Activated naive CD8-positive, alpha-beta T cell treated with anti-CD3 and anti-CD28 coated beads for 36 hours (primary cell): ENCODE measurements around the gene FAM234A. TPM values are rescaled to one million over a fixed set of nuclear protein-coding genes. Genes with fewer than 3 reads are reported as not detected.
"Not testable (repeated sequence)": the region's sequence is repeated elsewhere in the genome, so short reads cannot be mapped to it uniquely, and the experiment has no call there.

ENCODE experiments used
- DNase-seq: peaks from one replicate; pipeline ENCODE4 v3.0.0; 2021
- H3K27ac Mint-ChIP-seq: one replicate; pipeline ENCODE4 v1.8.0; 2022; ENCODE audit warnings: mild to moderate bottlenecking, moderate library complexity, mixed read lengths
- H3K27me3 Mint-ChIP-seq: one replicate; pipeline ENCODE4 v1.8.0; 2022; ENCODE audit warnings: mild to moderate bottlenecking, mixed read lengths
- H3K36me3 Mint-ChIP-seq: one replicate; pipeline ENCODE4 v1.8.0; 2021; ENCODE audit warnings: mild to moderate bottlenecking, mixed read lengths
- H3K4me1 Mint-ChIP-seq: one replicate; pipeline ENCODE4 v1.8.0; 2021; ENCODE audit warnings: mixed read lengths
- H3K4me3 Mint-ChIP-seq: one replicate; pipeline ENCODE4 v1.8.0; 2022; ENCODE audit warnings: mild to moderate bottlenecking, moderate library complexity, mixed read lengths
- H3K9me3 Mint-ChIP-seq: one replicate; pipeline ENCODE4 v1.8.0; 2022; ENCODE audit warnings: mixed read lengths
- total RNA-seq, 2 experiments: library from RNA; stranded (reverse); gene quantifications; one replicate each; pipeline ENCODE4 v1.2.3, GENCODE V29; 2021

The FAM234A gene
- total RNA-seq, 2 experiments from 2014 or later = 20.9 to 24.1 TPM

GRCh38 chr16:265711-266110, 31.1 kb downstream of the FAM234A start:
- no peak for DNase-seq
- H3K4me3 Mint-ChIP-seq = no peak overlapping the region

GRCh38 chr16:266258-267164, 31.9 kb downstream of the FAM234A start:
- Mint-ChIP-seq H3K36me3 (peaks cover 2% of the 10 kb centered on the region), H3K27ac (no peak overlapping the region), H3K4me3 (no peak overlapping the region), H3K27me3 (no peaks in the 10 kb centered on the region), H3K4me1 (no peaks in the 10 kb centered on the region), H3K9me3 (no peaks in the 10 kb centered on the region)
- no peak for DNase-seq

More at GRCh38 chr16:265711-266110, 31.1 kb downstream of the FAM234A start:
- Mint-ChIP-seq H3K27ac (no peak overlapping the region), H3K4me1 (no peaks in the 10 kb centered on the region), H3K27me3 (no peaks in the 10 kb centered on the region), H3K36me3 (peaks cover 2% of the 10 kb centered on the region), H3K9me3 (no peaks in the 10 kb centered on the region)

- H3K9me3 Mint-ChIP-seq, H3K4me1 Mint-ChIP-seq, H3K36me3 Mint-ChIP-seq, H3K27me3 Mint-ChIP-seq, H3K27ac Mint-ChIP-seq, DNase-seq, H3K4me3 Mint-ChIP-seq: not testable (repeated sequence)
Measured at GRCh38 chr16:267562-267961, 32.9 kb downstream of the FAM234A start.

GRCh38 chr16:268141-269053, 33.8 kb downstream of the FAM234A start:
- no peak overlapping the region for H3K4me3 Mint-ChIP-seq
- no peak overlapping the region for H3K27ac Mint-ChIP-seq
- no peaks in the 10 kb centered on the region for H3K36me3 Mint-ChIP-seq
- DNase-seq = no peak
- H3K4me1 Mint-ChIP-seq = no peaks in the 10 kb centered on the region
- peaks cover 5% of the 10 kb centered on the region for H3K27me3 Mint-ChIP-seq
- H3K9me3 Mint-ChIP-seq = no peaks in the 10 kb centered on the region

- no peaks in the 10 kb centered on the region for H3K4me1 Mint-ChIP-seq
Measured at GRCh38 chr16:269061-269796, 34.6 kb downstream of the FAM234A start.

GRCh38 chr16:270381-271255, 36.0 kb downstream of the FAM234A start:
- H3K27me3 Mint-ChIP-seq = peaks cover 12% of the 10 kb centered on the region
- no peaks in the 10 kb centered on the region for H3K36me3 Mint-ChIP-seq
- no peak for DNase-seq
- no peak overlapping the region for H3K27ac Mint-ChIP-seq
- no peaks in the 10 kb centered on the region for H3K4me1 Mint-ChIP-seq
- H3K4me3 Mint-ChIP-seq = no peak overlapping the region
- no peaks in the 10 kb centered on the region for H3K9me3 Mint-ChIP-seq

More at GRCh38 chr16:269061-269796, 34.6 kb downstream of the FAM234A start:
- Mint-ChIP-seq H3K4me3 (no peak overlapping the region), H3K27me3 (peaks cover 5% of the 10 kb centered on the region), H3K36me3 (no peaks in the 10 kb centered on the region), H3K9me3 (no peaks in the 10 kb centered on the region), H3K27ac (no peak overlapping the region)
- DNase-seq = no peak

- H3K36me3 Mint-ChIP-seq = no peaks in the 10 kb centered on the region
- no peak overlapping the region for H3K4me3 Mint-ChIP-seq
- peaks cover 26% of the 10 kb centered on the region for H3K27me3 Mint-ChIP-seq
- no peaks in the 10 kb centered on the region for H3K4me1 Mint-ChIP-seq
- H3K27ac Mint-ChIP-seq = no peak overlapping the region
- no peaks in the 10 kb centered on the region for H3K9me3 Mint-ChIP-seq
- no peak for DNase-seq
Measured at GRCh38 chr16:272633-273546, 38.3 kb downstream of the FAM234A start.

GRCh38 chr16:273547-274421, 39.2 kb downstream of the FAM234A start:
- no peak for DNase-seq
- H3K9me3 Mint-ChIP-seq = no peaks in the 10 kb centered on the region
- no peaks in the 10 kb centered on the region for H3K36me3 Mint-ChIP-seq
- H3K4me3 Mint-ChIP-seq = no peak overlapping the region
- peaks cover 1% of the 10 kb centered on the region for H3K4me1 Mint-ChIP-seq
- peaks cover 31% of the 10 kb centered on the region for H3K27me3 Mint-ChIP-seq
- no peak overlapping the region for H3K27ac Mint-ChIP-seq

- peaks cover 4% of the 10 kb centered on the region for H3K4me1 Mint-ChIP-seq
- no peak overlapping the region for H3K27ac Mint-ChIP-seq
- no peaks in the 10 kb centered on the region for H3K36me3 Mint-ChIP-seq
- no peaks in the 10 kb centered on the region for H3K9me3 Mint-ChIP-seq
- peaks cover 37% of the 10 kb centered on the region for H3K27me3 Mint-ChIP-seq
- DNase-seq = peak; percentile 29
- no peak overlapping the region for H3K4me3 Mint-ChIP-seq
Measured at GRCh38 chr16:275041-275641, 40.5 kb downstream of the FAM234A start.

GRCh38 chr16:275786-276232, 41.2 kb downstream of the FAM234A start, which contains the start of gene RGS11:
Gene RGS11, minus strand, starts transcription at chr16:275944. Its CDS starts 33 bp downstream, at chr16:275911.
- no peaks in the 10 kb centered on the region for H3K9me3 Mint-ChIP-seq
- H3K4me3 Mint-ChIP-seq = peak within 1 kb of the TSS; percentile 34
- peaks cover 4% of the 10 kb centered on the region for H3K4me1 Mint-ChIP-seq
- peaks cover 38% of the 10 kb centered on the region for H3K27me3 Mint-ChIP-seq
- DNase-seq = no peak
- no peaks in the 10 kb centered on the region for H3K36me3 Mint-ChIP-seq
- no peak within 1 kb of the TSS for H3K27ac Mint-ChIP-seq

GRCh38 chr16:276426-277077, 41.9 kb downstream of the FAM234A start:
- Mint-ChIP-seq H3K36me3 (no peaks in the 10 kb centered on the region), H3K4me1 (peaks cover 4% of the 10 kb centered on the region), H3K27ac (no peak overlapping the region), H3K4me3 (peak overlapping the region; percentile 34), H3K9me3 (no peaks in the 10 kb centered on the region), H3K27me3 (peaks cover 45% of the 10 kb centered on the region)
- no peak for DNase-seq
